ENCODE data around the gene NAGS. TPM values are rescaled to one million over a fixed set of nuclear protein-coding genes. Genes with fewer than 3 reads are reported as not detected.
"Not testable (repeated sequence)": the region's sequence is repeated elsewhere in the genome, so short reads cannot be mapped to it uniquely, and the experiment has no call there.

Gene NAGS
- total RNA-seq, 3 donors from 2014 or later (not counting 1 experiment from before 2014, with no cell fraction given) = 0.92 to 1.7 (median 1.1) TPM

DNA sequence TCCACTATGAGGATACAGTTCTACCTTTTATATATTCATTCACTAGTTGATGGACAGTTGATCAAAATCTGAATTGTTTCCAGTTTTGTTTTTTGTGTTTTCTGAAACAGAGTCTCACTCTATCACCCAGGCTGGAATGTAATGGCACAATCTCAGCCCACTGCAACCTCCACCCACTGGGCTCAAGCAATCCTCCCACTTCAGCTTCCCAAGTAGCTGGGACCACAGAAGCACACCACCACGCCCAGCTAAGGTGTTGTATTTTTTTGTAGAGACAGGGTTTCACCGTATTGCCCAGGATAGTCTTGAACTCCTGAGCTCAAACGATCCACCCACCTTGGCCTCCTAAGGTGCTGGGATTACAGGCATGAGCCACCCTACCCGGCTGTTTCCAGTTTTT lies 41.1 kb downstream of the NAGS start:
- Histone ChIP-seq H3K36me3 (ENCODE audit: control insufficient read depth, insufficient read depth, low read length) (peaks cover 17% of the 10 kb centered on the region), H3K27me3 (ENCODE audit: control insufficient read depth, insufficient read depth, low read length) (no peaks in the 10 kb centered on the region), H3K9me3 (ENCODE audit: control insufficient read depth, insufficient read depth, low read length) (no peaks in the 10 kb centered on the region), H3K4me3 (ENCODE audit: low read length) (no peak overlapping the region), H3K27ac (ENCODE audit: low read length) (no peak overlapping the region), H3K4me1 (ENCODE audit: control insufficient read depth, insufficient read depth, low read length) (no peaks in the 10 kb centered on the region)
- ATAC-seq (no peak), DNase-seq (no peak)
- peaks cover 8 to 18% of the 10 kb centered on the region in 2 donors for H3K4me1 Mint-ChIP-seq
- intact Hi-C loops (cut with micrococcal nuclease) = no loop called here
- no peaks in the 10 kb centered on the region for H3K27me3 Mint-ChIP-seq (ENCODE audit: low read depth in 2 of 2)
- H3K4me3 Mint-ChIP-seq = no peak overlapping the region
- no peak overlapping the region for H3K27ac Mint-ChIP-seq
- 94% methylated on average over 4 of the region's 4 CpGs for WGBS (ENCODE audit: insufficient coverage)
- no peaks in the 10 kb centered on the region for H3K36me3 Mint-ChIP-seq
- TF ChIP-seq, protein P1, sequence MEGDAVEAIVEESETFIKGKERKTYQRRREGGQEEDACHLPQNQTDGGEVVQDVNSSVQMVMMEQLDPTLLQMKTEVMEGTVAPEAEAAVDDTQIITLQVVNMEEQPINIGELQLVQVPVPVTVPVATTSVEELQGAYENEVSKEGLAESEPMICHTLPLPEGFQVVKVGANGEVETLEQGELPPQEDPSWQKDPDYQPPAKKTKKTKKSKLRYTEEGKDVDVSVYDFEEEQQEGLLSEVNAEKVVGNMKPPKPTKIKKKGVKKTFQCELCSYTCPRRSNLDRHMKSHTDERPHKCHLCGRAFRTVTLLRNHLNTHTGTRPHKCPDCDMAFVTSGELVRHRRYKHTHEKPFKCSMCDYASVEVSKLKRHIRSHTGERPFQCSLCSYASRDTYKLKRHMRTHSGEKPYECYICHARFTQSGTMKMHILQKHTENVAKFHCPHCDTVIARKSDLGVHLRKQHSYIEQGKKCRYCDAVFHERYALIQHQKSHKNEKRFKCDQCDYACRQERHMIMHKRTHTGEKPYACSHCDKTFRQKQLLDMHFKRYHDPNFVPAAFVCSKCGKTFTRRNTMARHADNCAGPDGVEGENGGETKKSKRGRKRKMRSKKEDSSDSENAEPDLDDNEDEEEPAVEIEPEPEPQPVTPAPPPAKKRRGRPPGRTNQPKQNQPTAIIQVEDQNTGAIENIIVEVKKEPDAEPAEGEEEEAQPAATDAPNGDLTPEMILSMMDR (IDR thresholded peaks at IDR 0.05) = no peak
- H3K9me3 Mint-ChIP-seq = no peaks in the 10 kb centered on the region

DNA sequence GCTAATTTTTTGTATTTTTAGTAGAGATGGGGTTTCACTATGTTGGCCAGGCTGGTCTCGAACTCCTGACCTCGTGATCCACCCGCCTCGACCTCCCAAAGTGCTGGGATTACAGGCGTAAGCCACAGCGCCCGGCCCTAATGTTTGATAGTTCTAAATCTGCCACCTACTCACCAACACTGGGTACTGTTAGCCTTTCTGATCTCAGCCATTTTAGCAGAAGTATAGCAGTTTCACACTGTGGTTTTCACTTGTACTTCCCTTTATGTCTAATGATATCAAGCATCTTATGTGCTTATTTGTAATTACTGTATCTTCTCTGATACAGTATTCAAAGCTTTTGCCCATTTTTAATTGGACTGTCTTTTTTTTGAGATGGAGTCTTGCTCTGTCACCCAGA lies 42.5 kb downstream of the NAGS start:
- intact Hi-C loops (cut with micrococcal nuclease); H3K27ac ChIP-seq (ENCODE audit: low read length); H3K4me3 ChIP-seq (ENCODE audit: low read length); H3K9me3 ChIP-seq (ENCODE audit: control insufficient read depth, insufficient read depth, low read length); H3K27me3 ChIP-seq (ENCODE audit: control insufficient read depth, insufficient read depth, low read length); H3K27ac Mint-ChIP-seq; H3K27me3 Mint-ChIP-seq (ENCODE audit: low read depth in 2 of 2); H3K36me3 Mint-ChIP-seq; H3K4me3 Mint-ChIP-seq; H3K4me1 ChIP-seq (ENCODE audit: control insufficient read depth, insufficient read depth, low read length); H3K4me1 Mint-ChIP-seq; DNase-seq; H3K9me3 Mint-ChIP-seq: not testable (repeated sequence)
- peak in 1 of 3 donors; percentile 29 for ATAC-seq
- WGBS (ENCODE audit: insufficient coverage) = 97% methylated on average over 7 of the region's 7 CpGs
- peaks cover 23% of the 10 kb centered on the region for H3K36me3 ChIP-seq (ENCODE audit: control insufficient read depth, insufficient read depth, low read length)

DNA sequence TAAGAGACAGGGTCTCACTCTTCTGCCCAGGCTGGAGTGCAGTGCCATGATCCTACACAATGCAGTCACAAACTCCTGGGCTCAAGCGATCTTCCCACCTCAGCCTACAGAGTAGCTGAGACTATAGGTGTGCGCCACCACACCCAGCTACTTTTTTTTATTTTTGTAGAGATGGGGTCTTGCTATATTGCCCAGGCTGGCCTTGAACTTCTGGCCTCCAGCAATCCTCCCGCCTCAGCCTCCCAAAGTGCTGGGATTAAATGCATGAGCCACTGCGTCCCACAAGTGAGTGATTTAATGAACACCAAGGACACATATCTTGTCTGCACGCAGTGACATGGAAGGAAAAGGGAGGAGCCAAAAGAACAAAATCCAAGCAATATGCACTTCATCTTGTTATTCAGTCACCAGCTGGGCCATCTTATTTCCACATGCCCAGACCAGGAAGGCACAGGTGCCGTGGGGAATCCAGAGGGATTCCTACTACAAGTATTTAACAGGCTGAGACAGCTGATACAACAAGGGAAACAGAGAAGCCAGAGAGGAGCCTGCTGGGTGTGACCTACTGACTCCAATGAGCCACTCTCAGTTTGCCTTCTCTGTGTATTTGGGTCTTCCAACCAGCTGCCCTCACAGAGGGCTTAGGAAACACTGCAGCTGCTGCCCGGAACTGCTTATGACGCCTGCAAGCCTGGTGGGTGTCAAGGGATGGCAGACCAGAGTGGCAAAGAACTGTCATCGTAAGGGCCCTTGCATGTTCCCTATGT lies 45.1 kb downstream of the NAGS start:
- TF ChIP-seq, protein P1 (IDR thresholded peaks at IDR 0.05) = no peak
- no peaks in the 10 kb centered on the region for H3K9me3 ChIP-seq (ENCODE audit: control insufficient read depth, insufficient read depth, low read length)
- H3K4me3 Mint-ChIP-seq = no peak overlapping the region
- H3K36me3 Mint-ChIP-seq = peaks cover 7% of the 10 kb centered on the region
- no peak overlapping the region for H3K27ac Mint-ChIP-seq
- intact Hi-C loops (cut with micrococcal nuclease) = no loop called here
- WGBS (ENCODE audit: insufficient coverage) = over 99% methylated on average over 9 of the region's 9 CpGs
- peaks cover 26% of the 10 kb centered on the region for H3K36me3 ChIP-seq (ENCODE audit: control insufficient read depth, insufficient read depth, low read length)
- H3K27me3 ChIP-seq (ENCODE audit: control insufficient read depth, insufficient read depth, low read length) = no peaks in the 10 kb centered on the region
- DNase-seq = no peak
- no peaks in the 10 kb centered on the region for H3K4me1 ChIP-seq (ENCODE audit: control insufficient read depth, insufficient read depth, low read length)
- peaks cover 17 to 18% of the 10 kb centered on the region in 2 donors for H3K4me1 Mint-ChIP-seq
- no peak overlapping the region for H3K27ac ChIP-seq (ENCODE audit: low read length)
- H3K27me3 Mint-ChIP-seq (ENCODE audit: low read depth in 2 of 2) = no peaks in the 10 kb centered on the region
- H3K4me3 ChIP-seq (ENCODE audit: low read length) = no peak overlapping the region
- H3K9me3 Mint-ChIP-seq = no peaks in the 10 kb centered on the region
- no peak for ATAC-seq

DNA sequence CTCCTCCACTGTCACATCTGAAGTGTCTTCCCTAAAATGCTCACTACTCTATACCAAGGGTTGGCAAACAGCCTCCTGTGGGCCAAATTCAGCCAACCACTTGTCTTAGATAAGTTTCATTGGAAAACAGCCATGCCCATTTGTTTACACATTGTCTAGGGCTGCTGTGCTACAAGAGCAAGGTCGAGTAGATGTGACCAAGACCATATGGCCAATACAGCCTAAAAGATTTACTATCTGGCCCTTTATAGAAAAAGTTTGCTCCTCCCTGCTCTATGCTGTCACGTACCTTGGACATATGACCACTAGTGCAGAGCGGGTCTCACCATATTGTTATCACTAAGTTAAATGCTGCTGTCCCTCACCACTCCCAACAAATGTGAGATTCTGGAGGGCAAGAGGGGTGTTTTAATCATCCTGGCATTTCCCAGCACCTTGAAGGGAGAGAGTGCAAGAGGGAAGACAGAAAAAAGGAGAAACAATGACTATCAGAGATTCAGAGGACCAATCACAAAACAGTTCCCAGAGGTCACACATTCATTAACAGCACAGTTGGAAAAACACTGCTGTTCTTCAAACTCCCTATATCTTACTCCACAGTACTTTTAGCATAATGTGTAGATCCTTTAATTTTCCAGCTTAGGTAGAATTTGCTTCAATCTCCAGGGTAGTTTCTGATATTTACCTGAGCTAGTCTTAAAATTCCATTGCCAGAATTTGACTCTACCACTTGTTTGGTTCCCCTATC lies 48.9 kb downstream of the NAGS start:
- peaks cover 7% of the 10 kb centered on the region for H3K36me3 Mint-ChIP-seq
- no peak overlapping the region for H3K4me3 ChIP-seq (ENCODE audit: low read length)

More for the DNA sequence above, 48.9 kb downstream of the NAGS start:
- no peak for DNase-seq
- Mint-ChIP-seq H3K9me3 (no peaks in the 10 kb centered on the region), H3K27me3 (ENCODE audit: low read depth in 2 of 2) (no peaks in the 10 kb centered on the region), H3K27ac (peak overlapping the region; percentile 65 to 75), H3K4me3 (no peak overlapping the region), H3K4me1 (peaks cover 16 to 20% of the 10 kb centered on the region in 2 donors)
- H3K4me1 ChIP-seq (ENCODE audit: control insufficient read depth, insufficient read depth, low read length) = no peaks in the 10 kb centered on the region
- ATAC-seq = no peak
- no peaks in the 10 kb centered on the region for H3K27me3 ChIP-seq (ENCODE audit: control insufficient read depth, insufficient read depth, low read length)
- H3K27ac ChIP-seq (ENCODE audit: low read length) = no peak overlapping the region
- intact Hi-C loops (cut with micrococcal nuclease) = no loop called here
- TF ChIP-seq, protein P1 (IDR thresholded peaks at IDR 0.05) = no peak
- peaks cover 28% of the 10 kb centered on the region for H3K36me3 ChIP-seq (ENCODE audit: control insufficient read depth, insufficient read depth, low read length)
- WGBS (ENCODE audit: insufficient coverage) = 54% methylated on average over 2 of the region's 3 CpGs
- H3K9me3 ChIP-seq (ENCODE audit: control insufficient read depth, insufficient read depth, low read length) = no peaks in the 10 kb centered on the region

All from natural killer cell (primary cell).